ENCODE measurements around the gene SLC16A2.
A peak's percentile ranks its signal among the peaks of the same experiment; 100 is the strongest.

SLC16A2 gene

GRCh38 chrX:74527350-74527749, 106.1 kb downstream of the SLC16A2 start:
- H3K27me3 ChIP-seq (ENCODE audit: control insufficient read depth, insufficient read depth, low read length): no peaks in the 10 kb centered on the region
- no peak overlapping the region for H3K9ac ChIP-seq (ENCODE audit: low read depth, low read length)

GRCh38 chrX:74529311-74529710, 108.0 kb downstream of the SLC16A2 start:
- Histone ChIP-seq H3K27me3 (ENCODE audit: control insufficient read depth, insufficient read depth, low read length) (no peaks in the 10 kb centered on the region), H3K4me1 (ENCODE audit: control insufficient read depth, insufficient read depth, low read length) (peaks cover 2% of the 10 kb centered on the region), H3K4me3 (ENCODE audit: low read depth, low read length) (no peak overlapping the region), H3K9ac (ENCODE audit: low read depth, low read length) (no peak overlapping the region), H3K9me3 (ENCODE audit: control insufficient read depth, insufficient read depth, low read length) (peaks cover 2% of the 10 kb centered on the region), H3K36me3 (ENCODE audit: control insufficient read depth, insufficient read depth, low read length) (no peaks in the 10 kb centered on the region)

More at GRCh38 chrX:74527350-74527749, 106.1 kb downstream of the SLC16A2 start:
- no peak overlapping the region for H3K4me3 ChIP-seq (ENCODE audit: low read depth, low read length)
- H3K4me1 ChIP-seq (ENCODE audit: control insufficient read depth, insufficient read depth, low read length): peaks cover 2% of the 10 kb centered on the region
- peaks cover 2% of the 10 kb centered on the region for H3K9me3 ChIP-seq (ENCODE audit: control insufficient read depth, insufficient read depth, low read length)
- H3K36me3 ChIP-seq (ENCODE audit: control insufficient read depth, insufficient read depth, low read length): no peaks in the 10 kb centered on the region

- Histone ChIP-seq H3K9me3 (ENCODE audit: control insufficient read depth, insufficient read depth, low read length) (peaks cover 2% of the 10 kb centered on the region), H3K9ac (ENCODE audit: low read depth, low read length) (no peak overlapping the region), H3K4me1 (ENCODE audit: control insufficient read depth, insufficient read depth, low read length) (peaks cover 4% of the 10 kb centered on the region), H3K27me3 (ENCODE audit: control insufficient read depth, insufficient read depth, low read length) (no peaks in the 10 kb centered on the region), H3K36me3 (ENCODE audit: control insufficient read depth, insufficient read depth, low read length) (no peaks in the 10 kb centered on the region), H3K4me3 (ENCODE audit: low read depth, low read length) (no peak overlapping the region)
These were observed 109.8 kb downstream of the SLC16A2 start for GRCh38 chrX:74531081-74531480.

- peak overlapping the region; percentile 16 for H3K9ac ChIP-seq (ENCODE audit: low read depth, low read length)
- H3K4me1 ChIP-seq (ENCODE audit: control insufficient read depth, insufficient read depth, low read length): peaks cover 5% of the 10 kb centered on the region
- no peaks in the 10 kb centered on the region for H3K9me3 ChIP-seq (ENCODE audit: control insufficient read depth, insufficient read depth, low read length)
- no peak overlapping the region for H3K4me3 ChIP-seq (ENCODE audit: low read depth, low read length)
- H3K36me3 ChIP-seq (ENCODE audit: control insufficient read depth, insufficient read depth, low read length): no peaks in the 10 kb centered on the region
- H3K27me3 ChIP-seq (ENCODE audit: control insufficient read depth, insufficient read depth, low read length): no peaks in the 10 kb centered on the region
These were observed 113.3 kb downstream of the SLC16A2 start for GRCh38 chrX:74534569-74535038.

GRCh38 chrX:74535086-74535407, 113.8 kb downstream of the SLC16A2 start:
- Histone ChIP-seq H3K36me3 (ENCODE audit: control insufficient read depth, insufficient read depth, low read length) (no peaks in the 10 kb centered on the region), H3K27me3 (ENCODE audit: control insufficient read depth, insufficient read depth, low read length) (no peaks in the 10 kb centered on the region), H3K9ac (ENCODE audit: low read depth, low read length) (no peak overlapping the region), H3K4me1 (ENCODE audit: control insufficient read depth, insufficient read depth, low read length) (peaks cover 5% of the 10 kb centered on the region), H3K4me3 (ENCODE audit: low read depth, low read length) (no peak overlapping the region), H3K9me3 (ENCODE audit: control insufficient read depth, insufficient read depth, low read length) (no peaks in the 10 kb centered on the region)

GRCh38 chrX:74535408-74536151, 114.3 kb downstream of the SLC16A2 start:
- H3K27me3 ChIP-seq (ENCODE audit: control insufficient read depth, insufficient read depth, low read length): no peaks in the 10 kb centered on the region
- no peak overlapping the region for H3K9ac ChIP-seq (ENCODE audit: low read depth, low read length)
- no peaks in the 10 kb centered on the region for H3K9me3 ChIP-seq (ENCODE audit: control insufficient read depth, insufficient read depth, low read length)
- peak overlapping the region; percentile 51 for H3K4me3 ChIP-seq (ENCODE audit: low read depth, low read length)
- peaks cover 5% of the 10 kb centered on the region for H3K4me1 ChIP-seq (ENCODE audit: control insufficient read depth, insufficient read depth, low read length)
- no peaks in the 10 kb centered on the region for H3K36me3 ChIP-seq (ENCODE audit: control insufficient read depth, insufficient read depth, low read length)

GRCh38 chrX:74536152-74536831, 115.0 kb downstream of the SLC16A2 start:
- peak overlapping the region; percentile 51 for H3K4me3 ChIP-seq (ENCODE audit: low read depth, low read length)
- no peak overlapping the region for H3K9ac ChIP-seq (ENCODE audit: low read depth, low read length)
- H3K9me3 ChIP-seq (ENCODE audit: control insufficient read depth, insufficient read depth, low read length): no peaks in the 10 kb centered on the region
- H3K36me3 ChIP-seq (ENCODE audit: control insufficient read depth, insufficient read depth, low read length): no peaks in the 10 kb centered on the region
- peaks cover 5% of the 10 kb centered on the region for H3K4me1 ChIP-seq (ENCODE audit: control insufficient read depth, insufficient read depth, low read length)
- H3K27me3 ChIP-seq (ENCODE audit: control insufficient read depth, insufficient read depth, low read length): no peaks in the 10 kb centered on the region

- Histone ChIP-seq H3K4me1 (ENCODE audit: control insufficient read depth, insufficient read depth, low read length) (peaks cover 5% of the 10 kb centered on the region), H3K27me3 (ENCODE audit: control insufficient read depth, insufficient read depth, low read length) (no peaks in the 10 kb centered on the region), H3K9ac (ENCODE audit: low read depth, low read length) (peak overlapping the region; percentile 37), H3K9me3 (ENCODE audit: control insufficient read depth, insufficient read depth, low read length) (no peaks in the 10 kb centered on the region), H3K4me3 (ENCODE audit: low read depth, low read length) (peak overlapping the region; percentile 51), H3K36me3 (ENCODE audit: control insufficient read depth, insufficient read depth, low read length) (no peaks in the 10 kb centered on the region)
These were observed 115.6 kb downstream of the SLC16A2 start for GRCh38 chrX:74536832-74537371.

- Histone ChIP-seq H3K9me3 (ENCODE audit: control insufficient read depth, insufficient read depth, low read length) (no peaks in the 10 kb centered on the region), H3K9ac (ENCODE audit: low read depth, low read length) (no peak overlapping the region), H3K27me3 (ENCODE audit: control insufficient read depth, insufficient read depth, low read length) (no peaks in the 10 kb centered on the region), H3K36me3 (ENCODE audit: control insufficient read depth, insufficient read depth, low read length) (no peaks in the 10 kb centered on the region), H3K4me1 (ENCODE audit: control insufficient read depth, insufficient read depth, low read length) (peaks cover 3% of the 10 kb centered on the region), H3K4me3 (ENCODE audit: low read depth, low read length) (no peak overlapping the region)
These were observed 119.4 kb downstream of the SLC16A2 start for GRCh38 chrX:74540635-74541249.

- Histone ChIP-seq H3K9me3 (ENCODE audit: control insufficient read depth, insufficient read depth, low read length) (no peaks in the 10 kb centered on the region), H3K36me3 (ENCODE audit: control insufficient read depth, insufficient read depth, low read length) (no peaks in the 10 kb centered on the region), H3K4me1 (ENCODE audit: control insufficient read depth, insufficient read depth, low read length) (no peaks in the 10 kb centered on the region), H3K9ac (ENCODE audit: low read depth, low read length) (no peak overlapping the region), H3K27me3 (ENCODE audit: control insufficient read depth, insufficient read depth, low read length) (no peaks in the 10 kb centered on the region), H3K4me3 (ENCODE audit: low read depth, low read length) (no peak overlapping the region)
These were observed 124.7 kb downstream of the SLC16A2 start for GRCh38 chrX:74545880-74546523.

- Histone ChIP-seq H3K4me3 (ENCODE audit: low read depth, low read length) (no peak overlapping the region), H3K4me1 (ENCODE audit: control insufficient read depth, insufficient read depth, low read length) (no peaks in the 10 kb centered on the region), H3K27me3 (ENCODE audit: control insufficient read depth, insufficient read depth, low read length) (no peaks in the 10 kb centered on the region), H3K9ac (ENCODE audit: low read depth, low read length) (no peak overlapping the region), H3K36me3 (ENCODE audit: control insufficient read depth, insufficient read depth, low read length) (no peaks in the 10 kb centered on the region), H3K9me3 (ENCODE audit: control insufficient read depth, insufficient read depth, low read length) (no peaks in the 10 kb centered on the region)
These were observed 125.7 kb downstream of the SLC16A2 start for GRCh38 chrX:74546984-74547383.
